HepG2 (cell line): ENCODE results near the gene PIP5K1A. TPM values are rescaled to one million over a fixed set of nuclear protein-coding genes. Genes with fewer than 3 reads are reported as not detected.

Experiments
- ATAC-seq: fragments of 200-7000 bp; cut with Tn5 transposase; 3 replicates; pipeline ENCODE4 v1.9.1; 2020; ENCODE audit warnings: mild to moderate bottlenecking, moderate library complexity
- BruUV-seq: library from RNA; stranded (reverse); fragments of 400-500 nt; replicated peaks from 2 replicates; lab custom pipeline; 2021; lab: Mats Ljungman, UMichigan
- CTCF ChIA-PET: fragments of 300-600 bp; formaldehyde crosslinking; extraction: SDS; loops from one replicate; lab custom pipeline; 2021; ENCODE audit warnings: low total read pairs, inconsistent platforms, low intra/inter-chr PET ratio; lab: Yijun Ruan, JAX
- POLR2A ChIA-PET: fragments of 350-600 bp; sonication (Branson Sonifier 250); formaldehyde crosslinking; loops from one replicate; lab custom pipeline; 2020; ENCODE audit warnings: antibody characterized with exemption, inconsistent platforms; lab: Yijun Ruan, JAX
- DNase-seq: peaks from one replicate; pipeline ENCODE4 v3.0.0-alpha.2; 2015; ENCODE audit warnings: low spot score
- FAIRE-seq: peaks from 3 replicates; lab custom pipeline; 2011; peaks lifted over from hg19 to GRCh38; lab: Jason Lieb, UNC
- H2AFZ ChIP-seq: one replicate; pipeline ENCODE4 v1.6.1; 2011; ENCODE audit warnings: low read length, inconsistent platforms
- H3K27ac ChIP-seq: fragments of 300-600 bp; 3 replicates; pipeline ENCODE4 v1.8.0; 2011; ENCODE audit warnings: mixed run types, mild to moderate bottlenecking, mixed read lengths, low read length, inconsistent platforms; ENCODE audit not compliant: insufficient read depth; ENCODE audit errors: extremely low read length
- H3K27me3 ChIP-seq, 2 experiments: fragments of 200-600 bp in 1 of 2; 2 replicates in 1 of 2; 3 replicates in 1 of 2; pipeline versions ENCODE4 v1.6.0 to v1.8.0; 2011; ENCODE audit warnings: low read length in 2 of 2, mild to moderate bottlenecking in 2 of 2, moderate library complexity in 2 of 2, inconsistent platforms in 1 of 2; ENCODE audit not compliant: insufficient read depth in 2 of 2, control insufficient read depth in 1 of 2
- H3K36me3 ChIP-seq, 2 experiments: fragments of 200-600 bp in 1 of 2; replicated peaks in 1 of 2; 2 replicates in 1 of 2; 3 replicates in 1 of 2; pipeline versions ENCODE4 v1.5.1 to v1.8.0; 2011; ENCODE audit warnings: low read length in 2 of 2, inconsistent platforms in 1 of 2; ENCODE audit not compliant: insufficient read depth in 2 of 2, control insufficient read depth in 1 of 2
- H3K4me1 ChIP-seq: 2 replicates; pipeline ENCODE4 v1.5.1; 2012; ENCODE audit warnings: low read length, inconsistent platforms; ENCODE audit not compliant: insufficient read depth
- H3K4me2 ChIP-seq: 2 replicates; pipeline ENCODE4 v1.6.0; 2011; ENCODE audit warnings: low read depth, low read length, inconsistent platforms
- H3K4me3 ChIP-seq, 3 experiments: fragments of 200-600 bp in 1 of 3; sonication (generic), shearing (Covaris generic) in 1 of 3; replicated peaks in 1 of 3; 2 replicates each; pipeline ENCODE4 v1.5.1; 2011 to 2016; ENCODE audit warnings: low read length in 3 of 3, inconsistent platforms in 2 of 3, low read depth in 2 of 3, mild to moderate bottlenecking in 2 of 3, control low read depth in 1 of 3, mixed read lengths in 1 of 3; ENCODE audit not compliant: insufficient read depth in 1 of 3
- H3K79me2 ChIP-seq: one replicate; pipeline ENCODE4 v1.6.1; 2011; ENCODE audit warnings: low read length, inconsistent platforms; ENCODE audit not compliant: insufficient read depth
- H3K9ac ChIP-seq: 2 replicates; pipeline ENCODE4 v1.6.0; 2011; ENCODE audit warnings: mild to moderate bottlenecking, low read depth, low read length, inconsistent platforms; ENCODE audit not compliant: insufficient read depth
- H3K9me3 ChIP-seq: 2 replicates; pipeline ENCODE4 v1.5.1; 2012; ENCODE audit warnings: mild to moderate bottlenecking, low read length
- H4K20me1 ChIP-seq: 2 replicates; pipeline ENCODE4 v1.6.0; 2011; ENCODE audit warnings: inconsistent platforms, mild to moderate bottlenecking, low read length, moderate library complexity; ENCODE audit not compliant: insufficient read depth
- ATF7 ChIP-seq, 2 experiments: fragments of 450-650 bp in 1 of 2; sonication (generic) in 1 of 2; formaldehyde crosslinking in 1 of 2; IDR thresholded peaks; 2 replicates each; pipeline versions ENCODE4 v1.4.0 to v1.6.1; 2016 to 2020; ENCODE audit warnings: antibody characterized with exemption in 1 of 2, mild to moderate bottlenecking in 1 of 2, missing genetic modification reagents in 1 of 2
- CEBPB ChIP-seq: IDR thresholded peaks from 2 replicates; pipeline ENCODE4 v1.6.1; 2011; ENCODE audit warnings: low read depth, low read length, improper control_type of control experiment, borderline replicate concordance
- CEBPG ChIP-seq: IDR thresholded peaks from 2 replicates; pipeline ENCODE4 v1.6.1; 2016
- EED ChIP-seq: sonication (generic); formaldehyde crosslinking; IDR thresholded peaks from 2 replicates; pipeline ENCODE4 v1.5.0; 2020; ENCODE audit warnings: mild to moderate bottlenecking, missing genetic modification reagents
- FOXP1 ChIP-seq, 2 experiments: fragments of 450-650 bp in 1 of 2; IDR thresholded peaks; 2 replicates each; pipeline ENCODE4 v1.6.1; 2017 to 2018; ENCODE audit warnings: antibody characterized with exemption in 1 of 2
- KDM5A ChIP-seq: fragments of 200-600 bp; sonication (generic); IDR thresholded peaks from 2 replicates; pipeline ENCODE4 v1.7.0; 2018; ENCODE audit warnings: antibody characterized with exemption, mild to moderate bottlenecking, low read length, borderline replicate concordance
- ZSCAN22 ChIP-seq: sonication (generic); formaldehyde crosslinking; IDR thresholded peaks from 2 replicates; pipeline ENCODE4 v1.4.0; 2020; ENCODE audit warnings: mild to moderate bottlenecking, missing genetic modification reagents
- WGBS: methylation state at CpG from one replicate; pipeline ENCODE4 v1.1.6; 2017; ENCODE audit warnings: low lambda C conversion rate; 5-methylcytosine and 5-hydroxymethylcytosine counted together
- in situ Hi-C: cut with HindIII; loops from 2 replicates; pipeline ENCODE4 v1.10.0; 2017; ENCODE audit warnings: low pct_unique_long_range_greater_than_20kb; ENCODE audit not compliant: extremely low pct_ligation_motif_present
- intact Hi-C: fragments of 100-400 bp; cut with micrococcal nuclease; formaldehyde crosslinking; loops from one replicate; pipeline ENCODE4 v1.10.0; 2022; ENCODE audit not compliant: unreplicated experiment
- polyA plus RNA-seq, 8 experiments: library from polyadenylated mRNA; depleted of rRNA in 3 of 8; stranded (reverse) in 7 of 8; unstranded in 1 of 8; fragments of >200 nt; fragmentation: Illumina TruSeq in 4 of 8; extraction: Trizol in 4 of 8; gene quantifications; 2 replicates each; pipeline versions ENCODE4 v1.2.1 to v1.2.3, GENCODE V29; 2011 to 2016; ENCODE audit warnings: low read depth in 4 of 8, missing spikeins in 1 of 8, mixed read lengths in 1 of 8; ENCODE audit not compliant: insufficient read depth in 1 of 8
- total RNA-seq, 5 experiments: library from RNA; depleted of rRNA; stranded (reverse); fragments of >200 nt; fragmentation: Illumina TruSeq; extraction: Trizol; gene quantifications; 2 replicates each; pipeline ENCODE4 v1.2.3, GENCODE V29; 2016; ENCODE audit warnings: low read depth in 1 of 5
- TF ChIP-seq, protein P1 (sequence below): sonication (generic); formaldehyde crosslinking; IDR thresholded peaks from 2 replicates; pipeline ENCODE4 v1.4.0; 2020; ENCODE audit warnings: mild to moderate bottlenecking, missing genetic modification reagents
- TF ChIP-seq, protein P2 (sequence below): sonication (generic); formaldehyde crosslinking; IDR thresholded peaks from 2 replicates; pipeline ENCODE4 v1.4.0; 2020; ENCODE audit warnings: missing genetic modification reagents
- TF ChIP-seq, protein P3 (sequence below), 2 experiments: fragments of 450-650 bp in 1 of 2; sonication (generic) in 1 of 2; formaldehyde crosslinking; IDR thresholded peaks; 2 replicates each; pipeline versions ENCODE4 v1.5.0 to v1.8.0; 2020 to 2022; ENCODE audit warnings: mild to moderate bottlenecking in 1 of 2, missing genetic modification reagents in 1 of 2

The PIP5K1A gene
- total and polyA plus RNA-seq, 2 of the 13 experiments (the other 11 are each of a cell fraction or from before 2014, with no cell fraction given) = 45.3 to 65.1 TPM

DNA sequence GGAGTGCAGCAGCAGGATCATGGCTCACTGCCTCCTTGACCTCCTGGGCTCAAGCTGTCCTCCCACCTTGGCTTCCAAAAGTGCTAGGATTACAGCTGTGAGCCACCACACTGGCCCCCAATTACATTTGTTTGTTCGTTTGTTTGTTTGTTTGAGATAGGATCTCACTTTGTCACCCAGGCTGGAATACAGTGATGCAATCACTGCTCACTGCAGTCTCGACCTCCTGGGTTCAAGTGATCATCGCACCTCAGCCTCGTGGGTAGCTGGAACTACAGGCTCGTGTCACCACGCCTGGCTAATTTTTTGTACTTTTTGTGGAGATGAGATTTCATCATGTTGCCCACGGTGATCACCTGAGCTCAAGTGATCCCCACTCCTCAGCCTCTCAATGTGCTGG, 6.3 kb upstream of the PIP5K1A start:
- CTCF ChIA-PET = no interaction called here
- no peaks in the 10 kb centered on the region for H3K9me3 ChIP-seq
- DNase-seq (no peak), FAIRE-seq (no peak), ATAC-seq (no peak)
- POLR2A ChIA-PET = no interaction called here
- intact Hi-C loops = no loop called here
- H4K20me1 ChIP-seq = no peaks in the 10 kb centered on the region
- peaks cover 48% of the 10 kb centered on the region for H3K4me1 ChIP-seq
- H3K27me3 ChIP-seq = no peaks in the 10 kb centered on the region
- no peak overlapping the region for H3K9ac ChIP-seq
- no peaks in the 10 kb centered on the region for H3K36me3 ChIP-seq
- peak overlapping the region; percentile 42; the same call in 1 of the 2 replicates for H3K4me2 ChIP-seq
- WGBS = 5% methylated on average over 7 of the region's 7 CpGs
- TF ChIP-seq CEBPG (CRISPR knock-in tag) (peak; percentile 61), FOXP1 (IDR thresholded peaks at IDR 0.05) (no peak), FOXP1 (CRISPR knock-in tag; IDR thresholded peaks at IDR 0.05) (peak; percentile 47; the same call in 1 of the 2 replicates), KDM5A (no peak), ATF7 (IDR thresholded peaks at IDR 0.05) (peak; percentile 46; the same call in 1 of the 2 replicates), ATF7 (CRISPR knock-in tag; IDR thresholded peaks at IDR 0.05) (no peak), CEBPB (peak; percentile 65; the same call in 1 of the 2 replicates), EED (no peak), ZSCAN22 (CRISPR knock-in tag) (no peak)
- TF ChIP-seq, protein P1, sequence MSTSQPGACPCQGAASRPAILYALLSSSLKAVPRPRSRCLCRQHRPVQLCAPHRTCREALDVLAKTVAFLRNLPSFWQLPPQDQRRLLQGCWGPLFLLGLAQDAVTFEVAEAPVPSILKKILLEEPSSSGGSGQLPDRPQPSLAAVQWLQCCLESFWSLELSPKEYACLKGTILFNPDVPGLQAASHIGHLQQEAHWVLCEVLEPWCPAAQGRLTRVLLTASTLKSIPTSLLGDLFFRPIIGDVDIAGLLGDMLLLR (CRISPR knock-in tag) = no peak
- TF ChIP-seq, protein P2, sequence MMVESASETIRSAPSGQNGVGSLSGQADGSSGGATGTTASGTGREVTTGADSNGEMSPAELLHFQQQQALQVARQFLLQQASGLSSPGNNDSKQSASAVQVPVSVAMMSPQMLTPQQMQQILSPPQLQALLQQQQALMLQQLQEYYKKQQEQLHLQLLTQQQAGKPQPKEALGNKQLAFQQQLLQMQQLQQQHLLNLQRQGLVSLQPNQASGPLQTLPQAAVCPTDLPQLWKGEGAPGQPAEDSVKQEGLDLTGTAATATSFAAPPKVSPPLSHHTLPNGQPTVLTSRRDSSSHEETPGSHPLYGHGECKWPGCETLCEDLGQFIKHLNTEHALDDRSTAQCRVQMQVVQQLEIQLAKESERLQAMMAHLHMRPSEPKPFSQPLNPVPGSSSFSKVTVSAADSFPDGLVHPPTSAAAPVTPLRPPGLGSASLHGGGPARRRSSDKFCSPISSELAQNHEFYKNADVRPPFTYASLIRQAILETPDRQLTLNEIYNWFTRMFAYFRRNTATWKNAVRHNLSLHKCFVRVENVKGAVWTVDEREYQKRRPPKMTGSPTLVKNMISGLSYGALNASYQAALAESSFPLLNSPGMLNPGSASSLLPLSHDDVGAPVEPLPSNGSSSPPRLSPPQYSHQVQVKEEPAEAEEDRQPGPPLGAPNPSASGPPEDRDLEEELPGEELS (CRISPR knock-in tag) = 0 out of 2 replicates have a peak, but pooled peaks have one; percentile 33
- TF ChIP-seq, protein P3, sequence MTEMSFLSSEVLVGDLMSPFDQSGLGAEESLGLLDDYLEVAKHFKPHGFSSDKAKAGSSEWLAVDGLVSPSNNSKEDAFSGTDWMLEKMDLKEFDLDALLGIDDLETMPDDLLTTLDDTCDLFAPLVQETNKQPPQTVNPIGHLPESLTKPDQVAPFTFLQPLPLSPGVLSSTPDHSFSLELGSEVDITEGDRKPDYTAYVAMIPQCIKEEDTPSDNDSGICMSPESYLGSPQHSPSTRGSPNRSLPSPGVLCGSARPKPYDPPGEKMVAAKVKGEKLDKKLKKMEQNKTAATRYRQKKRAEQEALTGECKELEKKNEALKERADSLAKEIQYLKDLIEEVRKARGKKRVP (CRISPR knock-in tag; IDR thresholded peaks at IDR 0.05) = peak in 1 of 2 experiments; percentile 58; a peak in 1 of 4 replicates
- H3K79me2 ChIP-seq = peaks cover 15% of the 10 kb centered on the region
- peak overlapping the region; percentile 36 for H2AFZ ChIP-seq
- in situ Hi-C loops = no loop called here
- BruUV-seq = no TSS peak
- H3K4me3 ChIP-seq = no peak overlapping the region
- no peak overlapping the region for H3K27ac ChIP-seq
